OCI-LY1 (cell line): ENCODE data around the gene TERT.

Experiments used
- EZH2 ChIP-seq: fragments of 200-600 bp; sonication (generic), shearing (Covaris generic); IDR thresholded peaks from 2 replicates; pipeline ENCODE4 v1.8.0; 2017; ENCODE audit warnings: borderline replicate concordance, mixed run types, mild to moderate bottlenecking, antibody characterized with exemption, low read length, moderate library complexity, mixed read lengths
- TF ChIP-seq, protein P1 (sequence below): fragments of 200-600 bp; sonication (generic), shearing (Covaris generic); IDR thresholded peaks from 2 replicates; pipeline ENCODE4 v1.5.1; 2017; ENCODE audit warnings: mild to moderate bottlenecking, antibody characterized with exemption, low read length, moderate library complexity, mixed read lengths

DNA sequence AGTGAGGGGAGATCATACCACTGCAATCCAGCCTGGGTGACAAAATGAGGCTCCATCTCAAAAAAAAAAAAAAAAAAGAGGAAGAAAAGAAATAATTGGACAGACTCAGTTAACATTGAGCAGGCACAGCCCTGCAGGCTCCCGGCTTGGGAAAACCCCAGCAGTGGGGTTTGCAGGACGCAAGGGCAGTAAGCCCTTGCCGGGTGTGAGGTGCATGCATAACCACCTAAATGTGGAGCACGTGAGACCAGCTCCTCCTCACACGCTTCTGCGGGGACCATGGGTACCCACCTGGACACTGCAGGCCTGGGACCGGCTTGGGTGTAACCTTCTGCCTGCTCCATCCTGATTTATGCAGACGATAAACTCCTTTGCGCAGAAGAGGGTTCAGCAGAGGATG, 74.5 kb downstream of the TERT start:
- TF ChIP-seq, protein P1, sequence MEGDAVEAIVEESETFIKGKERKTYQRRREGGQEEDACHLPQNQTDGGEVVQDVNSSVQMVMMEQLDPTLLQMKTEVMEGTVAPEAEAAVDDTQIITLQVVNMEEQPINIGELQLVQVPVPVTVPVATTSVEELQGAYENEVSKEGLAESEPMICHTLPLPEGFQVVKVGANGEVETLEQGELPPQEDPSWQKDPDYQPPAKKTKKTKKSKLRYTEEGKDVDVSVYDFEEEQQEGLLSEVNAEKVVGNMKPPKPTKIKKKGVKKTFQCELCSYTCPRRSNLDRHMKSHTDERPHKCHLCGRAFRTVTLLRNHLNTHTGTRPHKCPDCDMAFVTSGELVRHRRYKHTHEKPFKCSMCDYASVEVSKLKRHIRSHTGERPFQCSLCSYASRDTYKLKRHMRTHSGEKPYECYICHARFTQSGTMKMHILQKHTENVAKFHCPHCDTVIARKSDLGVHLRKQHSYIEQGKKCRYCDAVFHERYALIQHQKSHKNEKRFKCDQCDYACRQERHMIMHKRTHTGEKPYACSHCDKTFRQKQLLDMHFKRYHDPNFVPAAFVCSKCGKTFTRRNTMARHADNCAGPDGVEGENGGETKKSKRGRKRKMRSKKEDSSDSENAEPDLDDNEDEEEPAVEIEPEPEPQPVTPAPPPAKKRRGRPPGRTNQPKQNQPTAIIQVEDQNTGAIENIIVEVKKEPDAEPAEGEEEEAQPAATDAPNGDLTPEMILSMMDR, result no peak
- no peak for TF ChIP-seq EZH2
